OCI-LY1 (cell line): ENCODE results near the gene ZNF619.
"Not testable (repeated sequence)": the region's sequence is repeated elsewhere in the genome, so short reads cannot be mapped to it uniquely, and the experiment has no call there.

Experiments
- H2AFZ ChIP-seq: fragments of 200-600 bp; sonication (generic), shearing (Covaris generic); 2 replicates; pipeline ENCODE4 v1.6.0; 2014; ENCODE audit warnings: antibody characterized with exemption, mild to moderate bottlenecking, low read length
- H3F3A ChIP-seq: fragments of 200-600 bp; sonication (generic), shearing (Covaris generic); 2 replicates; pipeline ENCODE4 v1.6.0; 2014; ENCODE audit warnings: mild to moderate bottlenecking, antibody characterized with exemption, low read length, moderate library complexity; ENCODE audit not compliant: insufficient read depth
- H3K27ac ChIP-seq: fragments of 200-600 bp; sonication (generic); 2 replicates; pipeline ENCODE4 v1.5.1; 2014; ENCODE audit warnings: low read length, mixed run types, mild to moderate bottlenecking, low read depth; ENCODE audit not compliant: poor library complexity, severe bottlenecking
- H3K27me3 ChIP-seq: fragments of 200-600 bp; sonication (generic); 2 replicates; pipeline ENCODE4 v1.6.0; 2014; ENCODE audit warnings: antibody characterized with exemption, mild to moderate bottlenecking, low read length, moderate library complexity; ENCODE audit not compliant: insufficient read depth
- H3K36me3 ChIP-seq: fragments of 200-600 bp; sonication (generic); 2 replicates; pipeline ENCODE4 v1.6.1; 2014; ENCODE audit warnings: mild to moderate bottlenecking, antibody characterized with exemption, low read length, moderate library complexity, mixed read lengths; ENCODE audit not compliant: insufficient read depth
- H3K4me1 ChIP-seq: fragments of 200-600 bp; sonication (generic); 2 replicates; pipeline ENCODE4 v1.5.1; 2014; ENCODE audit warnings: mild to moderate bottlenecking, low read length, moderate library complexity; ENCODE audit not compliant: insufficient read depth, severe bottlenecking
- H3K4me2 ChIP-seq: fragments of 200-600 bp; sonication (generic), shearing (Covaris generic); 2 replicates; pipeline ENCODE4 v1.6.1; 2014; ENCODE audit warnings: low read length
- H3K4me3 ChIP-seq: fragments of 200-600 bp; sonication (generic); 2 replicates; pipeline ENCODE4 v1.5.1; 2014; ENCODE audit warnings: low read length, low read depth, mild to moderate bottlenecking, mixed read lengths; ENCODE audit not compliant: poor library complexity, severe bottlenecking
- H3K79me2 ChIP-seq: fragments of 200-600 bp; shearing (Covaris generic); 2 replicates; pipeline ENCODE4 v1.6.1; 2016; ENCODE audit warnings: mixed run types, low read length, mixed read lengths; ENCODE audit not compliant: insufficient read depth
- H3K9ac ChIP-seq: fragments of 200-600 bp; sonication (generic), shearing (Covaris generic); 2 replicates; pipeline ENCODE4 v1.6.1; 2014; ENCODE audit warnings: mild to moderate bottlenecking, low read length, mixed read lengths
- H3K9me2 ChIP-seq: fragments of 200-600 bp; sonication (generic), shearing (Covaris generic); 2 replicates; pipeline ENCODE4 v1.6.1; 2014; ENCODE audit warnings: low read depth, mild to moderate bottlenecking, low read length, mixed read lengths
- H3K9me3 ChIP-seq: fragments of 200-600 bp; shearing (Covaris generic); 2 replicates; pipeline ENCODE4 v1.6.1; 2014; ENCODE audit warnings: low read length, mixed read lengths
- H4K20me1 ChIP-seq: fragments of 200-600 bp; sonication (generic), shearing (Covaris generic); 2 replicates; pipeline ENCODE4 v1.6.0; 2016; ENCODE audit warnings: mild to moderate bottlenecking, low read length; ENCODE audit not compliant: insufficient read depth
- EZH2 ChIP-seq: fragments of 200-600 bp; sonication (generic), shearing (Covaris generic); IDR thresholded peaks from 2 replicates; pipeline ENCODE4 v1.8.0; 2017; ENCODE audit warnings: borderline replicate concordance, mixed run types, mild to moderate bottlenecking, antibody characterized with exemption, low read length, moderate library complexity, mixed read lengths
- TF ChIP-seq, protein P1 (sequence below): fragments of 200-600 bp; sonication (generic), shearing (Covaris generic); IDR thresholded peaks from 2 replicates; pipeline ENCODE4 v1.5.1; 2017; ENCODE audit warnings: mild to moderate bottlenecking, antibody characterized with exemption, low read length, moderate library complexity, mixed read lengths

Gene ZNF619

DNA sequence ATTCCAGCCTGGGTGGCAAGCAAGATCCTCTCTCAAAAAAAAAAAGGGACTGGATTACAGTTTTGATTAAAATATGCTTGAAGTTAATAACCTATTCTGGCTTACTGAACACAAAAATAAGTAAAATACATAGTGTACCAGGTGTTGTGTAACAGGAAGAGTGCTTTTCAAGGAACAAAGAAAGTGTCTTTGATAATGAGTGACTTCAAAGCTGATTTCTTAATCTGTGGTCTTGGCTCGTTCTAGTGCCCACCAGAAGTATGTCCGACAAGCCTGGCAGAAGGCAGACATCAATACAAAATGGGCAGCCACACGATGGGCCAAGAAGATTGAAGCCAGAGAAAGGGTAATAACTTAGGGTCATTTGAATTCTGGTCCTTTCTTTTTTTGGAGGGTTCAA is 15.8 kb upstream of the ZNF619 start:
- no peak for TF ChIP-seq EZH2
- TF ChIP-seq, protein P1, sequence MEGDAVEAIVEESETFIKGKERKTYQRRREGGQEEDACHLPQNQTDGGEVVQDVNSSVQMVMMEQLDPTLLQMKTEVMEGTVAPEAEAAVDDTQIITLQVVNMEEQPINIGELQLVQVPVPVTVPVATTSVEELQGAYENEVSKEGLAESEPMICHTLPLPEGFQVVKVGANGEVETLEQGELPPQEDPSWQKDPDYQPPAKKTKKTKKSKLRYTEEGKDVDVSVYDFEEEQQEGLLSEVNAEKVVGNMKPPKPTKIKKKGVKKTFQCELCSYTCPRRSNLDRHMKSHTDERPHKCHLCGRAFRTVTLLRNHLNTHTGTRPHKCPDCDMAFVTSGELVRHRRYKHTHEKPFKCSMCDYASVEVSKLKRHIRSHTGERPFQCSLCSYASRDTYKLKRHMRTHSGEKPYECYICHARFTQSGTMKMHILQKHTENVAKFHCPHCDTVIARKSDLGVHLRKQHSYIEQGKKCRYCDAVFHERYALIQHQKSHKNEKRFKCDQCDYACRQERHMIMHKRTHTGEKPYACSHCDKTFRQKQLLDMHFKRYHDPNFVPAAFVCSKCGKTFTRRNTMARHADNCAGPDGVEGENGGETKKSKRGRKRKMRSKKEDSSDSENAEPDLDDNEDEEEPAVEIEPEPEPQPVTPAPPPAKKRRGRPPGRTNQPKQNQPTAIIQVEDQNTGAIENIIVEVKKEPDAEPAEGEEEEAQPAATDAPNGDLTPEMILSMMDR, result no peak
- Histone ChIP-seq H2AFZ (no peak overlapping the region), H3K36me3 (peaks cover 84% of the 10 kb centered on the region), H3K9me3 (no peaks in the 10 kb centered on the region), H3K27me3 (no peaks in the 10 kb centered on the region), H3F3A (0 out of 2 replicates have a peak, but pooled peaks cover 3% of the 10 kb centered on the region), H3K9me2 (no peaks in the 10 kb centered on the region), H3K4me2 (no peak overlapping the region), H3K79me2 (peaks cover 20% of the 10 kb centered on the region), H3K4me3 (no peak overlapping the region), H4K20me1 (no peaks in the 10 kb centered on the region), H3K9ac (no peak overlapping the region), H3K4me1 (peaks cover 25% of the 10 kb centered on the region), H3K27ac (no peak overlapping the region)

DNA sequence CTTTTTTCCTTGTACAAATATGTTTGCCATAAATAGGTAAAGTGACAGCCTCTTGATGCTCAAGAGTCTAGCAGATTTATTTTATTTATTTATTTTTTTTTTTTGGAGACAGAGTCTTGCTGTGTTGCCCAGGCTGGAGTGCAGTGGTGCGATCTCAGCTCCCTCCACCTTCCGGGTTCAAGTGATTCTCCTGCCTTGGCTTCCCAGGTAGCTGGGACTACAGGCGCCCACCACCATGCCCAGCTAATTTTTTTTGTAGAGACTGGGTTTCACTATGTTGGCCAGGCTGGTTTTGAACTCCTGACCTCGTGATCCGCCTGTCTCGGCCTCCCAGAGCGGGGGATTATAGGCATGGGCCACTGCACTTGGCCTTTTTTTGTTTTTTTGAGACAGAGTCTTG is 14.1 kb upstream of the ZNF619 start:
- not testable (repeated sequence) for H4K20me1 ChIP-seq, H3K9ac ChIP-seq, H2AFZ ChIP-seq, H3K27ac ChIP-seq, H3K4me2 ChIP-seq, H3K9me2 ChIP-seq, H3K27me3 ChIP-seq, H3K9me3 ChIP-seq, H3K4me3 ChIP-seq
- Histone ChIP-seq H3F3A (peaks cover 15% of the 10 kb centered on the region), H3K79me2 (peaks cover 14% of the 10 kb centered on the region), H3K4me1 (peaks cover 19% of the 10 kb centered on the region), H3K36me3 (peaks cover 87% of the 10 kb centered on the region)

DNA sequence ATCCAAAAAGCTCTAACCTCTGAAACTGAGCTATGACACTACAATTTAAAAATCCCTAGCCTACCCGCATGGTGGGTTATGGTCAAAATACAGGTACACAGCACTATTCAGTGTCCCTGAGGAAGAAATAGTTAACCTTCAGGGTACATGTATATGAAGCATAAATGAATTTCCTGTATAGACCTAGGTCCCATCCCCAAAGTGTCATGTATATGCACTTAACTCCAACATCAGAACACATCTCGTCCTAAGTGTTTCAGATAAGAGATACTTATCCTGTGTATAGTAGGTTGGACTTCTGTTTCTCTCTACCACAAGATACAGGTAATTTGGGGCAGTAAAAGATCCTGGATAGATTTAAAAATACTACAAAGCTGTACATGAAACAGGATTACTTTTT is 13.3 kb upstream of the ZNF619 start:
- H4K20me1 ChIP-seq, result no peaks in the 10 kb centered on the region
- no peaks in the 10 kb centered on the region for H3K9me3 ChIP-seq
- H3K4me1 ChIP-seq, result peaks cover 12% of the 10 kb centered on the region
- H3K36me3 ChIP-seq, result peaks cover 79% of the 10 kb centered on the region
- no peak overlapping the region for H2AFZ ChIP-seq
- H3K4me3 ChIP-seq, result no peak overlapping the region
- no peak overlapping the region for H3K27ac ChIP-seq
- TF ChIP-seq, protein P1, result no peak
- no peak for TF ChIP-seq EZH2
- no peak overlapping the region for H3K4me2 ChIP-seq
- H3K9ac ChIP-seq, result no peak overlapping the region
- no peaks in the 10 kb centered on the region for H3K27me3 ChIP-seq
- H3F3A ChIP-seq, result peaks cover 15% of the 10 kb centered on the region
- no peaks in the 10 kb centered on the region for H3K9me2 ChIP-seq
- peaks cover 6% of the 10 kb centered on the region; the same call in 1 of the 2 replicates for H3K79me2 ChIP-seq

DNA sequence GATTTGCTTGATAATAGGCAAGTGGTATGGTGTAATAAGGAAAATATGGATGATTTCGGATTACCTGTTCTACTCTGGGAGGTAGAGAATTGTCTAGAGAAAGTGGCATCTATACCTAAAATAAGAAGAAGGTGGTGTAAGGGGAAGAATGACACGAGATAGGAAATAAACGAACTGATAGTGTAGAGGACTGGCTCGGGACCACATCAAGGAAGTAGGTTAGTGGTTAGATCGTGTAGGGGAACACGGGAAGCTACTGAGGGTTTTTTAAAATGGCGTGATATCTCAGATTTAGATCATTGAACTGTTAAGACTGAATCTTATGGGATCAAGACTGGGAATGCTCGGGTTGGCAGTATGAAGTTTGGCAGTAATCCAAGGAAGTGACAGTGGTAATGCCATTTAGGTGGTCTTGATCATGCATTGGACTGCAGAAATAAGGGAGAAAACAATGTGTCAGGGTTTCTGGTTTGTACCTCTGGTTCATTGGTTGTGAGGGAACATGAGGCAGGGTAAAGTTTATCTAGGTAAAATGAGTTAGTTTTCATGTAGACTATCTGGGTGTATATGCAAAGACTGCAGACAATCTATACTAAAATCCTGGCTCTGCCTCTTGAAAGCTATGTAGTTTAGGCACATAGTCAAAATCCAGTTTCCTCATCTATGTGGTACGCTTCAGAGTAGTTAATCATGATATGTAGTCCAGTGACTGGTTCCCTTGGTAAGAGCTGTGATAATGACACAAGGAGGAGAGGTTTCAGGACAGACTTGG is 12.4 kb upstream of the ZNF619 start:
- Histone ChIP-seq H3K79me2 (no peaks in the 10 kb centered on the region), H3K9me2 (no peaks in the 10 kb centered on the region), H3K4me1 (peaks cover 4% of the 10 kb centered on the region), H3K4me2 (no peak overlapping the region), H3F3A (peaks cover 15% of the 10 kb centered on the region), H3K4me3 (no peak overlapping the region), H2AFZ (no peak overlapping the region), H4K20me1 (no peaks in the 10 kb centered on the region), H3K9me3 (no peaks in the 10 kb centered on the region), H3K36me3 (peaks cover 70% of the 10 kb centered on the region), H3K27me3 (no peaks in the 10 kb centered on the region), H3K27ac (no peak overlapping the region), H3K9ac (no peak overlapping the region)
- TF ChIP-seq EZH2, result no peak
- TF ChIP-seq, protein P1, result no peak
